Activated T-cell treated with anti-CD3 and anti-CD28 coated beads for 1 hour (primary cell): ENCODE results near the gene FZD8.

Experiments used
- DNase-seq: peaks from one replicate; pipeline ENCODE4 v3.0.0-alpha.2; 2020; ENCODE audit warnings: low read depth

The FZD8 gene

GRCh38 chr10:35641676-35642034 is 441 bp downstream of the FZD8 start:
- DNase-seq: no peak

- no peak for DNase-seq
These were observed 983 bp downstream of the FZD8 start for GRCh38 chr10:35640951-35641675.

- DNase-seq: no peak
These were observed 1.6 kb downstream of the FZD8 start for GRCh38 chr10:35640474-35640873.

DNA sequence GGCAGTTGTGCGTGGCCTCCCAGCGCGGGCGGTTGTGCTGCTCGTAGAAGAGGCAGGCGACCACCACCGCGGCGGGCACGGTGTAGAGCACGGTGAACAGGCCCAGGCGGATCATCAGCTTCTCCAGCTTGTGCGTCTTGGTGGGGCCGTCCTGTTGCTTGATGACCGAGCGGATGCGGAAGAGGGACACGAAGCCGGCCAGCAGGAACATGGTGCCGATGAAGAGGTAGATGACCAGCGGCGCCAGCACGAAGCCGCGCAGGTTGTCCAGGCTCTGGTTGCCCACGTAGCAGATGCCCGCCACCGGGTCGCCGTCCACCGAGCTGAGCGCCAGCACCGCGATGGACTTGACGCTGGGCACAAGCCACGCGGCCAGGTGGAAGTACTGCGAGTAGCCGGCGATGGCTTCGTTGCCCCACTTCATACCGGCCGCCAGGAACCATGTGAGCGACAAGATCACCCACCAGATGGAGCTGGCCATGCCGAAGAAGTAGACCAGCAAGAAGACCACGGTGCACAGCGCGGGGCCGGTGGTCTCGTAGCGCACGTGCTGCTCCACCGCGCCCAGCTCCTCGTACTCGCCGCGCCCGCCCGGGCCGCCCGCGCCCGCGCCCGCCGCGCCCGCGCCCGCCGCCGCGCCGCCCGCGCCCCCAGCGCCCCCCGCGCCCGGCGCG is 2.2 kb downstream of the FZD8 start:
- DNase-seq: no peak

DNA sequence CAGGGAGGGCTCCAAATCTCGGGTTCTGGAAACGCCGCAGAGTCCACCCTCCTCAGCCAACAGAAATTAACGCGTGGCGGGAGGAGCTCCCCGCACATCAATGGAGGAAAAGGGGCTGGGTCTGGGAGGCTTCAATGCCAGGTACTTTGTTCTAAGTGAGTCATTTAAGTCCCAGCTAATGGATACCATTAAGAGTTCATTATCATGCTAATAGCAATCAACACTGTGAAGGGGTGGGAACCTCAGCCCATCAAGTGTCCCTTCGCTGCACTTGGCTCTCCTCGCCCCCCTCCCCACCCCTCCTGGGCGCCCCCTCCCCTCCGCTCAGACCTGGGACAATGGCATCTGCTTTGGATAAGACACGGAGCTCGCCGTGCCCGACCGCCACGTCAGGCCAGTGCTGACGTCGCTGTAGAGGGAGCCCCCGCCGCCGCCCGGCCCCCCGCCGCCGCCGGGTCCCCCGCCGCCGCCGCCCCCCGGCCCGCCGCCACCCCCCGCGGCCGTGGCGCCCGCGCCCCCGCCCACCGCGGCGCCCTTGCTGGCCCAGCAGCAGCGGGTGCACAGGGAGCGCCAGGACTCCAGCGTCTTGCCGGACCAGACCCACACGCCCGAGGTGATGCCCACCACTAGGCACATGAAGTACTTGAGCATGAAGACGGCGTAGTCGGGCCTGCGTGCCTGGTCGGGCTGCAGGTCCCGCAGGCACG is 2.9 kb downstream of the FZD8 start:
- DNase-seq: no peak

GRCh38 chr10:35638101-35638500 is 4.0 kb downstream of the FZD8 start:
- no peak for DNase-seq

DNA sequence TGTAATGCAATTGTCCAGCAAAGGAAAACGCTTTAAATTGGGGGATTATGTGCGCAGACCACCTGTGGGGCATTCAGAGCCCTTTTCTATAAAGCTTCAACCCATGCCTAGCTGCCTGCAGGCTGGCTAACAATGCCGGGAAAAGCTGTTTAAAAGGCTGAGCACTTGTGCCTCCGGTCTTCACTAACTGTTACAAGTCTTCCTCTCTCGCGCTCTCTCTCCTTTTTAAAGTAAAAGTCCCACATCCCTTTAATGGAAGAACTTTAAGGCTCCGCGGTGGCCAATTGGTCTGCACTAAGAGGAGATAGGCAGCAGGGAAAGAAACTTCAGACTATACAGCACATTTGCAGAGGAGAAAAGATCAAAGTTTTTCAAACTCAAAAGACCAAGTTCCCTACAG is 4.6 kb downstream of the FZD8 start:
- no peak for DNase-seq

GRCh38 chr10:35636956-35637355 is 5.1 kb downstream of the FZD8 start:
- no peak for DNase-seq

DNA sequence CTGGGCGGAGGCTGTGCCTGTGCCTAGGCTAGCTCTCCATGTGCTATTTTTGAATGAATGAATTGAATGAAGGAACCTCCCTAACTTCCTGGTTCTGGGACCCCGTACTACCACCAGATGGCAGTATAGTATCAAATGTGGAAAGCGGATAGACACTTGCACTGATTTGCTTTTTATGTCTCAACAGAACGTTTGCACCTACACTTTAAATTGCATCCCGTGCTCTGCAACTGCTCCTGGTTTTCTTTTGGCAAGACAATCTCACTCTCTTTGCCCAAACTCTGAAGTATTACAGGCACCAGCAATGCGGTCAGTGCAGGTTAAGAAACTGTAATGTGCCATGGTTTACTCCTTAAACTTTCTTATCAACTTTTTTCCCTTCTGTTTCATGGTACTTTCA is 6.5 kb downstream of the FZD8 start:
- no peak for DNase-seq

- DNase-seq: no peak
These were observed 8.8 kb downstream of the FZD8 start for GRCh38 chr10:35633006-35633980.

DNA sequence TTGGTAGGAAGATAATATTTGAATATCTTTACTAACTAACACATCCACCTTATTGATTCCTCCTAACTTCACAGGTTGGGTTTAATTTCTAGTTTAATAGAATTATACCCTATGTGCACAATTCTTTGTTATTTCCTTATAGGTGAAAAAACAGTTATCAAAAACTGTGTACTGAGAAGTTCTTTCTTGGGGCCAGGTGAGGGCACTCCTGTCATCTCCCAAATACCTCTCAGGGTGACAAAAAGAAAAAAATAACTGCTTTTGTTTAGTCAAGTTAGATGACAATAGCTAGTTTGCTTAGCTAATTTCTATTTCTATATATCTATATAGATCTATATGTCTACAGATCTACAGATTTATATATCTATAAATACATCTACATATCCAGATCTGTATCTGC is 10.1 kb downstream of the FZD8 start:
- no peak for DNase-seq

GRCh38 chr10:35631404-35631803 is 10.7 kb downstream of the FZD8 start:
- no peak for DNase-seq

DNA sequence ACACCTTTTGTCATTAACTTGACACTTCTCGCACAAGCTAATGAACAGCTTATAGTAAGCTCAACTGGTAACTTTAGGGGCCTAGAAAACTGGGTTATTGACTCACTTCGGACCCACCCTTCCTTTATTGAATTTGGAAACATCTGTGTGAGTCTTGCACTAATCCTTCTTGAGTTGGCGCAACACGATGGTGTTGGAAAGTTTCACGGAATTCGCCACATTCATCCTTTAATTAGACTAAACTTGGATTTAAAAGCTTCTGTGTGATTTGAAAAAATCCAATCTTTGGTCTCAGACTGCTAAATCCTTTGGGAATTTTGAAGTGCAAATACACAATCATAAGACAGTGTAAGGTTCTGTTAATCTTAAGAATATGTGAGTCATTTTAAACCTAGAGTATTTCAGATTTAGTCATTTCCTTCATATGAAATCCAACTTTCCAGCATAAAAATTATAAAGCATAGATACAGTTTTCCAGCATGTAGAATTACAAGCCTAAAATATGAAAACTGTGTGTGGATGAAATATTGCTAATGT is 15.1 kb downstream of the FZD8 start:
- no peak for DNase-seq

DNA sequence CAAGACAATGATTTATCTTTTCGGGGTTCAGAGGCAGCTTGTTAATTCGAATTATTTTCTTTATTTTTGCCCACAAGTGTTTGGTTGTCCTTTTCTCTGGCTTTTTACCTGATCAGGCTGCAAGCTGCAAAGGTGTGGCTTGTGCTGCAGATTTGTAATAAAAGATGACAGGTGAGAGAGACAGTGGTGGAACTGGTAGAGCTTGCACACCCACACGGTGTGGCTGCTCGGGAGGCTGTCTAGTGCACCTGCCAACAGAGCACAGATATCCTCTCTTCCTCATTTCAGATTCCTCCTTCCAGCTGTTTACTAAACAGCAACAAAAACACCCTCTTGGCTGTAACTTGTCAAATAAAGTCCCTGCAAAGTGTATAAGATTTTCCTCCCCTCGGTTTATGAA is 27.8 kb downstream of the FZD8 start:
- no peak for DNase-seq

GRCh38 chr10:35613597-35614226 is 28.4 kb downstream of the FZD8 start:
- DNase-seq: no peak

DNA sequence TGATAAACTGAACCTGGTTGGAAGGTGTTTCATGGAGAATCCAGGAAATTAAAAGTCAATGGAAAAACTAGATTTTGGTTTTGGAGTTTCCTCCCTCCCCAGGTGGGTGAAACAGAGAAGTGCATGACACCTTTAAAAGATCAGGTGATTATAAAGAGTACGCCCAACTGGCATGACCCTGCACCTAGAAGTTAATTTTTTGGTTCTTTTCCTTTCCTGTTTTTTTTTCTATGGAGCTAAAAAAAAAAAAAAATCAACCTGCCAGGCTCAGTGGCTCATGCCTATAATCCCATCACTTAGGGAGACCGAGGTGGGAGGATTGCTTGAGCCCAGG is 29.0 kb downstream of the FZD8 start:
- no peak for DNase-seq

- DNase-seq: no peak
These were observed 29.6 kb downstream of the FZD8 start for GRCh38 chr10:35612385-35613106.

- DNase-seq: no peak
These were observed 30.3 kb downstream of the FZD8 start for GRCh38 chr10:35611750-35612149.

- DNase-seq: no peak
These were observed 33.8 kb downstream of the FZD8 start for GRCh38 chr10:35608328-35608672.

GRCh38 chr10:35607475-35608327 is 34.4 kb downstream of the FZD8 start:
- no peak for DNase-seq
